Gastroesophageal sphincter (tissue), 4 donors: ENCODE measurements around the gene CCDC178. TPM values are rescaled to one million over a fixed set of nuclear protein-coding genes. Genes with fewer than 3 reads are reported as not detected.

Experiments used
- ATAC-seq: fragments of 150-250 bp; one replicate; pipeline ENCODE4 v1.9.1; 2016; ENCODE audit warnings: mild to moderate bottlenecking, moderate library complexity
- H3K27ac ChIP-seq, 4 donors: fragments of 200-600 bp; sonication (generic) in 3 of 4; 1 replicate in 3 of 4; 2 replicates in 1 of 4; pipeline ENCODE4 v1.5.1; 2016 to 2019
- H3K27me3 ChIP-seq: fragments of 200-600 bp; sonication (generic); one replicate; pipeline ENCODE4 v1.5.1; 2019
- H3K36me3 ChIP-seq, 2 donors: fragments of 200-600 bp; sonication (generic); one replicate each; pipeline ENCODE4 v1.5.1; 2019; ENCODE audit warnings: control low read depth in 1 of 2
- H3K4me1 ChIP-seq, 3 donors: fragments of 200-600 bp; sonication (generic); 1 replicate in 2 of 3; 2 replicates in 1 of 3; pipeline ENCODE4 v1.5.1; 2016 to 2019; ENCODE audit warnings: control low read depth in 2 of 3
- H3K4me3 ChIP-seq, 2 donors: fragments of 200-600 bp; sonication (generic); one replicate each; pipeline ENCODE4 v1.5.1; 2019; ENCODE audit warnings: mild to moderate bottlenecking in 1 of 2, moderate library complexity in 1 of 2
- H3K9me3 ChIP-seq, 3 donors: fragments of 200-600 bp; sonication (generic); one replicate each; pipeline ENCODE4 v1.5.1; 2017 to 2019; ENCODE audit warnings: control low read depth in 2 of 3
- EP300 ChIP-seq: sonication (generic); formaldehyde crosslinking; IDR thresholded peaks from one replicate; pipeline ENCODE4 v1.6.1; 2017; ENCODE audit warnings: antibody characterized with exemption, mild to moderate bottlenecking
- POLR2A ChIP-seq, 2 donors: fragments of 450-650 bp; IDR thresholded peaks; one replicate each; pipeline ENCODE4 v1.6.1; 2017; ENCODE audit warnings: antibody characterized with exemption in 2 of 2, mild to moderate bottlenecking in 2 of 2, moderate library complexity in 1 of 2
- POLR2AphosphoS5 ChIP-seq: sonication (generic); formaldehyde crosslinking; IDR thresholded peaks from one replicate; pipeline ENCODE4 v1.6.1; 2017; ENCODE audit warnings: antibody characterized with exemption
- WGBS, 2 donors: methylation state at CpG; one replicate each; pipeline ENCODE4 v1.1.5; 2018; ENCODE audit warnings: low coverage in 1 of 2; 5-methylcytosine and 5-hydroxymethylcytosine counted together
- total RNA-seq, 4 donors: library from RNA; depleted of rRNA; stranded (reverse); fragments of >200 nt; gene quantifications; one replicate each; pipeline ENCODE4 v1.1.0, GENCODE V29; 2016
- TF ChIP-seq, protein P1 (sequence below), 4 experiments: fragments of 200-600 bp in 2 of 4; fragments of 450-650 bp in 2 of 4; sonication (generic) in 1 of 4; IDR thresholded peaks; one replicate each; pipeline ENCODE4 v1.5.1; 2017 to 2019; ENCODE audit warnings: antibody characterized with exemption in 4 of 4, mild to moderate bottlenecking in 2 of 4, moderate library complexity in 2 of 4

The CCDC178 gene
- total RNA-seq, 4 donors from 2014 or later, result 0.27 to 3.3 (median 2.1) TPM; not detected in 1

DNA sequence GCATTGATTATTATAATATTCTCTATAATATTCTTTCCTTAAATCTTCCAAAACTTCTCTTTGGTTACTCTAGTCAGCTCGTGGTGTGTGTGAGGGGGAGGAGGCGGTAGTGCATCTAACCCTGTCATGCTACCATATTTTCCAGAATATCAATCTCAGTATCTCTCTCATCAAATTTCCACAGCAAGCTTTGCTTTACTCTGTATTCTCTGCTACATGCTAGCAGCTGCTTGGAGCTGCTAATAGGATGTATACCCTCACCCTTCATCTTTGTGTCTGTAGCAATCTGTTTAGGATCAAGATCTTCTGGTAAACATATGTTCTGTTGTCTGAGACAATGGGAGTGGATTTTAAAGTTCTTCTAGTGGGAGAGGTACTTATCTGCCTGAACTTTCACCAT is 363.9 kb downstream of the CCDC178 start:
- ATAC-seq, result no peak
- TF ChIP-seq EP300, result no peak
- TF ChIP-seq, protein P1, sequence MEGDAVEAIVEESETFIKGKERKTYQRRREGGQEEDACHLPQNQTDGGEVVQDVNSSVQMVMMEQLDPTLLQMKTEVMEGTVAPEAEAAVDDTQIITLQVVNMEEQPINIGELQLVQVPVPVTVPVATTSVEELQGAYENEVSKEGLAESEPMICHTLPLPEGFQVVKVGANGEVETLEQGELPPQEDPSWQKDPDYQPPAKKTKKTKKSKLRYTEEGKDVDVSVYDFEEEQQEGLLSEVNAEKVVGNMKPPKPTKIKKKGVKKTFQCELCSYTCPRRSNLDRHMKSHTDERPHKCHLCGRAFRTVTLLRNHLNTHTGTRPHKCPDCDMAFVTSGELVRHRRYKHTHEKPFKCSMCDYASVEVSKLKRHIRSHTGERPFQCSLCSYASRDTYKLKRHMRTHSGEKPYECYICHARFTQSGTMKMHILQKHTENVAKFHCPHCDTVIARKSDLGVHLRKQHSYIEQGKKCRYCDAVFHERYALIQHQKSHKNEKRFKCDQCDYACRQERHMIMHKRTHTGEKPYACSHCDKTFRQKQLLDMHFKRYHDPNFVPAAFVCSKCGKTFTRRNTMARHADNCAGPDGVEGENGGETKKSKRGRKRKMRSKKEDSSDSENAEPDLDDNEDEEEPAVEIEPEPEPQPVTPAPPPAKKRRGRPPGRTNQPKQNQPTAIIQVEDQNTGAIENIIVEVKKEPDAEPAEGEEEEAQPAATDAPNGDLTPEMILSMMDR (IDR thresholded peaks at IDR 0.05), result no peak
- TF ChIP-seq POLR2A (IDR thresholded peaks at IDR 0.05), result no peak
- TF ChIP-seq POLR2AphosphoS5, result no peak
- no peak overlapping the region for H3K4me3 ChIP-seq
- 13 to 53% methylated on average over 2 of the region's 2 CpGs for WGBS, 2 donors
- H3K27ac ChIP-seq, result no peak overlapping the region
- H3K27me3 ChIP-seq, result no peaks in the 10 kb centered on the region
- H3K4me1 ChIP-seq, result no peaks in the 10 kb centered on the region
- H3K36me3 ChIP-seq, result no peaks in the 10 kb centered on the region
- H3K9me3 ChIP-seq, result no peaks in the 10 kb centered on the region

DNA sequence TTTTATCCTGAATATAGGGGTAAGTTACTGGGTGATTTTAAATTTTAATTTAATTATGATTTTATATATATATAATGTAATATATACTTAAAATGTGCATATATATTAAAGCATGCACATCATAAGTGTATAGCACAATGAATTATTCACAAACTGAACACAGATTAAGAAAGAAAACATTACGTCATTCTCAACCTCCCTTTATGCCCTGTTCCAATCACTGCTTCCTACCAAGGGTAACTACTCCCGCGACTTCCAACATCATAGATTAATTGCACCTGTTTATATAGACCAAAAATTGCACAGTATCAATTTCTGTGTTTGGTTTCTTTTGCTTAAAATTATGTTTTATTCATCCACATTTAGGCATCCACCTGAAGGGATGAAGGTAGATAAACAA is 366.4 kb downstream of the CCDC178 start:
- Histone ChIP-seq H3K27ac (no peak overlapping the region), H3K36me3 (no peaks in the 10 kb centered on the region), H3K27me3 (no peaks in the 10 kb centered on the region), H3K4me1 (no peaks in the 10 kb centered on the region), H3K9me3 (no peaks in the 10 kb centered on the region), H3K4me3 (no peak overlapping the region)
- TF ChIP-seq EP300, result no peak
- no peak for TF ChIP-seq POLR2AphosphoS5
- TF ChIP-seq POLR2A (IDR thresholded peaks at IDR 0.05), result no peak
- TF ChIP-seq, protein P1 (IDR thresholded peaks at IDR 0.05), result no peak
- 95 to 96% methylated on average over 3 of the region's 3 CpGs for WGBS, 2 donors
- no peak for ATAC-seq

DNA sequence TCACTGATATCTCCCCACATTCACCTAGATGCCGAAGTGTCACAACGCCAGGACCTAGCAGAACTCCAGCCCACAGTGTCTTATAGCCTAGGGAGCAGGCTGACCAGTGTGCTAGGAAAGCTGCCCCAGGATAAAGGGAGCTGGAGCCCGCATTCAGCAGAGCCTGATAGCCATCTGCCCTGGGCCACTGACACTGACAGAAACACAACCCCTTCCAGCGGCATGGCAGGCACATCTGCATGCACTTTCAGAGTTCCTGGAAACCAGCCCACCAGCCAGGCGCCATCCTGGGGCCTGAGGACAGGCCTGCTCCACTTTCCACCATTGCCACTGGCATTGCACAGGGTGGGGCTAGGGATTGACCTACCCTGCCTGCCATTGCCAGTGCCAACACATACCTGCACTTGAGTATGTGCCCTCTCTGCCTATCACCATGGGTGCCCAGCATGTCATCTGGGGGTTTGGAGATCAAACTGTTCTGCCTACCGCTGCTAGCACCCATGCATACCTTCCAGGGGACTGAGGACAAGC is 377.6 kb downstream of the CCDC178 start:
- 100% methylated on average over 1 of the region's 6 CpGs; no CpG with 5 or more reads in 1 of the 2 donors for WGBS, 2 donors
- H3K27me3 ChIP-seq, result no peaks in the 10 kb centered on the region
- ATAC-seq, result no peak

DNA sequence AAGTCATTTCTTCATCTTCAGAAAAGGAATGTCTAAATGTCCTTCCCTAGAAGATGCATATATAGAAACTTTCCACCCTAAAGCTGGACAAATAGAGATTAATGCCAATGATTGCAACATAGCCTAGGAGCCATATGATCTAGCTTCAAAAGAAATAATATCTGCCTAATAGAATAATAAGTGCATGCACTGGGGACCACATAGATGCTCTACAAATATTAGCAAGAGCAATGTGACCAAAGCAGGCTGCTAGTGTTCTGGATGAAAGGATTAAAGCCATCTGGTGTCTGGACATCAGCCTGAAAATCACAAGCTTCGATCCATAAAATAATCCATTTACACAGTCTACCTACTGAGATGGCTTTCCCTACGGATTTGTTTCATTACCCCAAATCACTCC is 387.6 kb downstream of the CCDC178 start:
- no peaks in the 10 kb centered on the region for H3K9me3 ChIP-seq
- ATAC-seq, result no peak

More for the DNA sequence above, 377.6 kb downstream of the CCDC178 start:
- Histone ChIP-seq H3K4me3 (no peak overlapping the region), H3K36me3 (no peaks in the 10 kb centered on the region), H3K27ac (no peak overlapping the region), H3K9me3 (no peaks in the 10 kb centered on the region), H3K4me1 (no peaks in the 10 kb centered on the region)
- TF ChIP-seq, protein P1 (IDR thresholded peaks at IDR 0.05), result no peak
- TF ChIP-seq POLR2AphosphoS5, result no peak
- no peak for TF ChIP-seq EP300
- TF ChIP-seq POLR2A (IDR thresholded peaks at IDR 0.05), result no peak

DNA sequence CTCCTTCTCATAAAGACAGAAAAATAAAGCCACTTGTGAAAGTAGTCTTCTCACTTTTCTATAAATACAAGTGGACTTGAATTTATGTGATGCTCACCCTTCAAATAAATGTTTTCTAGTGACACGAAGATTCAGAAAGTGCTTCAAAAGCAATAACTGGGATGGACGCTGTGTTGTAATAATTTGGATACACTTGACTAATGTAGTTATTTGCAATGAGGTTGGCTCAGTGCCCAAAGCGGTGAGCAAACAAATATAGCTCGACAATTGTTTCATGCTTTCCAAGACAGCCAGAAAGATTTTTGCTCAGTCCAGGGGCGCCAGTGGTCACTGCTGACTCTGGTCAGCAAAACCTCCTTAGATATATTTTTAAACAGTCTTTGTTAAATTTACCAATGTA is 389.1 kb downstream of the CCDC178 start:
- Histone ChIP-seq H3K36me3 (no peaks in the 10 kb centered on the region), H3K27ac (no peak overlapping the region), H3K27me3 (no peaks in the 10 kb centered on the region), H3K9me3 (no peaks in the 10 kb centered on the region), H3K4me3 (no peak overlapping the region), H3K4me1 (no peaks in the 10 kb centered on the region)
- no peak for TF ChIP-seq POLR2AphosphoS5
- TF ChIP-seq, protein P1 (IDR thresholded peaks at IDR 0.05), result no peak
- no peak for TF ChIP-seq EP300
- no peak for TF ChIP-seq POLR2A (IDR thresholded peaks at IDR 0.05)
- WGBS, 2 donors, result 45 to 51% methylated on average over 5 of the region's 5 CpGs
- no peak for ATAC-seq

More for the DNA sequence above, 387.6 kb downstream of the CCDC178 start:
- Histone ChIP-seq H3K4me3 (no peak overlapping the region), H3K27ac (no peak overlapping the region), H3K27me3 (no peaks in the 10 kb centered on the region), H3K36me3 (no peaks in the 10 kb centered on the region), H3K4me1 (no peaks in the 10 kb centered on the region)
- WGBS, 2 donors, result 55 to 81% methylated on average over 2 of the region's 2 CpGs
- no peak for TF ChIP-seq POLR2AphosphoS5
- TF ChIP-seq, protein P1 (IDR thresholded peaks at IDR 0.05), result no peak
- no peak for TF ChIP-seq POLR2A (IDR thresholded peaks at IDR 0.05)
- no peak for TF ChIP-seq EP300
